Measurements from ENCODE around the gene TUB.

GRCh38 chr11:8103909-8104308, 22.9 kb downstream of the TUB start:
- TF ChIP-seq CTCF (IDR thresholded peaks at IDR 0.05; ENCODE audit: low read length) (no peak), EZH2 (optimal IDR thresholded peaks at IDR 0.05; ENCODE audit: low read depth, low read length) (no peak)

All from MM.1S (cell line).